IPS DF 6.9 (cell line): ENCODE results near the gene ACVR1B.
A peak's percentile ranks its signal among the peaks of the same experiment; 100 is the strongest.

Experiments used
- DNase-seq: peaks from one replicate; pipeline ENCODE4 v3.0.0-alpha.2; 2013; ENCODE audit warnings: low read depth, low spot score
- H3K27ac ChIP-seq: one replicate; pipeline ENCODE4 v1.5.1; 2013; ENCODE audit warnings: low read length, control low read depth
- H3K27me3 ChIP-seq: 2 replicates; pipeline ENCODE4 v1.6.1; 2013; ENCODE audit warnings: mild to moderate bottlenecking, low read length; ENCODE audit not compliant: control insufficient read depth, insufficient read depth
- H3K36me3 ChIP-seq: 2 replicates; pipeline ENCODE4 v1.6.1; 2013; ENCODE audit warnings: low read length; ENCODE audit not compliant: control insufficient read depth, insufficient read depth
- H3K4me1 ChIP-seq: 2 replicates; pipeline ENCODE4 v1.6.1; 2013; ENCODE audit warnings: low read length; ENCODE audit not compliant: control insufficient read depth, insufficient read depth
- H3K4me3 ChIP-seq: 2 replicates; pipeline ENCODE4 v1.5.1; 2013; ENCODE audit warnings: mild to moderate bottlenecking, low read length
- H3K9me3 ChIP-seq: 2 replicates; pipeline ENCODE4 v1.6.1; 2013; ENCODE audit warnings: low read length, inconsistent platforms; ENCODE audit not compliant: control insufficient read depth, insufficient read depth
- WGBS: extraction: QIAGEN DNeasy Blood & Tissue Kit; methylation state at CpG from one replicate; pipeline ENCODE4 v1.1.7; 2013; ENCODE audit warnings: mixed read lengths, missing lambda C conversion rate; ENCODE audit not compliant: insufficient read length, insufficient coverage; 5-methylcytosine and 5-hydroxymethylcytosine counted together

The ACVR1B gene

DNA sequence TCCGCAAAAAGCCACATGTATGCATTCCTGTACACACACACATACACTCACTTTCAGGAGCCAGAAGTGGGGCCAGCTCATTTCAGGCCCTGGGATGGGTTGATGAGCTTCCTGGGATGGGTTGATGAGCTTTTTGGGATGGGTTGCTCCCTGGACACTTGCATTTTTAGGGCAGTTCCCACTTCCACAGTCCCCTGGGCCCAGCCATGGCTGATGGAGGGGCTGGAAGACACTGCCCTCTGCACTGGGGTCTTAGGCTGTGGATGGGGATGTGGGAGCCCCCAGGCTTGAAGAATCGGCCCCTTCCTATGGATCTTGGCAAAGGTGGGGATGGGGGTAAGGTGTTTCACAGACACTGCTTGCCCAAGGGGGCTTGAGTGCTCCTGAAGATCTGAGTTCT is 31.5 kb upstream of the ACVR1B start:
- Histone ChIP-seq H3K27me3 (no peaks in the 10 kb centered on the region), H3K4me1 (peaks cover 4% of the 10 kb centered on the region; the same call in 1 of the 2 replicates), H3K36me3 (no peaks in the 10 kb centered on the region), H3K27ac (no peak overlapping the region), H3K9me3 (no peaks in the 10 kb centered on the region), H3K4me3 (no peak overlapping the region)
- no peak for DNase-seq
- WGBS, result no CpG with 5 or more reads among the region's 2 CpGs

DNA sequence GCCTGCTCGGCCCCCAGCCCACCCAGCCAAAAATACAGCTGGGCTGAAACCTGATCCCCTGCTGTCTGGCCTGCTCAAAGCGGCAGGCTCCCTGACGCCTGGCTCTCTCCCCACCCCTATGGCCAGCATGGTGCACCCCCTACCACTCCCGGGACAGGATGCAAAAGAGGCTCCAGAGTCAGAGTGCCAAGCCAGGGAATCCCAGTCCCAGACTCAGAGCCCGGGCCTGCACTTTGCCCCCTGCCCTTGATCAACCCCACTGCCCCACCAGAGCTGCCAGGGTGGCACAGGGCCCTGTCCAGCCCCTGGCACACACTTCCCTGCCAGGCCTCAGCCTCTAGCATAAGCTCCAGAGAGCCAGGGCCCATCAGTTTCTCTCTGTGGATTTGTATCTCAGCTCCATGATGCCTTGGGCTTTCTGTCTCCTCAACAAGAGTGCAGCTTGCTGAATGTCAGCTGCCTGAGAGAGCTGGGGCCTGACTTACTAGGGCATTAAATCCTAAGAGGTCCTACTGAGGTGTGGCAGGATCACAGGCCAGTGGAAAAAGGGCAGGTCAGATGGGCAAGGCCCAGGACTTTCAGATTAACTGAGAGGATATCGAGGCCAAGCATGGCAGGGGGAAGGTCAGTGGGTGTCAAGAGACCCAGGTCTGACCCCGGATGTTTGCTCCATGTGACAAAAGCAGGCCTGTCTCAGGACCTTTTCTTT is 30.3 kb upstream of the ACVR1B start:
- DNase-seq, result no peak
- Histone ChIP-seq H3K27ac (no peak overlapping the region), H3K9me3 (no peaks in the 10 kb centered on the region), H3K4me1 (peaks cover 4% of the 10 kb centered on the region; the same call in 1 of the 2 replicates), H3K36me3 (no peaks in the 10 kb centered on the region), H3K4me3 (no peak overlapping the region), H3K27me3 (no peaks in the 10 kb centered on the region)
- no CpG with 5 or more reads among the region's 7 CpGs for WGBS

DNA sequence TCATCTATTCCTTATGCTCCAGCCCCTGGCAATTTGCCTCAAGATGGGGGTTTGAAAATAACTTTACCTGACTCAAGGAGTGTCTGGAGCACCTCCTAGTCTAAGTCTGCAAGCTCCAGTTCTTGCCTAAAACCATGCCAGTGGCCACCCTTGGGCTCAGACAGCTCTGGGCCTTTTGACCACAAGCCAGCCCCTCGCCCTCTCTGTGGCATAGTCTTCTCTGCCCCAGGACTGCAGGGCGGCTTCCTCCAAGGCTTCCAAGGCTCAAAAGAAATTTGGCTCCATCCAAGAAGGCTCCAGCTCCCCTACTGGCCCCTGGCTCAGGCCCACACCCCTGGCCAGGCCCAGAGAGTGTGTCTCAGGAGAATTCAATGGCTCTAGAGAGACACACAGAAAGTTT is 29.4 kb upstream of the ACVR1B start:
- H3K27me3 ChIP-seq, result no peaks in the 10 kb centered on the region
- WGBS, result no CpG with 5 or more reads among the region's 2 CpGs
- no peaks in the 10 kb centered on the region for H3K9me3 ChIP-seq
- peaks cover 4% of the 10 kb centered on the region; the same call in 1 of the 2 replicates for H3K4me1 ChIP-seq
- no peak overlapping the region for H3K4me3 ChIP-seq
- no peak for DNase-seq
- H3K27ac ChIP-seq, result no peak overlapping the region
- no peaks in the 10 kb centered on the region for H3K36me3 ChIP-seq

DNA sequence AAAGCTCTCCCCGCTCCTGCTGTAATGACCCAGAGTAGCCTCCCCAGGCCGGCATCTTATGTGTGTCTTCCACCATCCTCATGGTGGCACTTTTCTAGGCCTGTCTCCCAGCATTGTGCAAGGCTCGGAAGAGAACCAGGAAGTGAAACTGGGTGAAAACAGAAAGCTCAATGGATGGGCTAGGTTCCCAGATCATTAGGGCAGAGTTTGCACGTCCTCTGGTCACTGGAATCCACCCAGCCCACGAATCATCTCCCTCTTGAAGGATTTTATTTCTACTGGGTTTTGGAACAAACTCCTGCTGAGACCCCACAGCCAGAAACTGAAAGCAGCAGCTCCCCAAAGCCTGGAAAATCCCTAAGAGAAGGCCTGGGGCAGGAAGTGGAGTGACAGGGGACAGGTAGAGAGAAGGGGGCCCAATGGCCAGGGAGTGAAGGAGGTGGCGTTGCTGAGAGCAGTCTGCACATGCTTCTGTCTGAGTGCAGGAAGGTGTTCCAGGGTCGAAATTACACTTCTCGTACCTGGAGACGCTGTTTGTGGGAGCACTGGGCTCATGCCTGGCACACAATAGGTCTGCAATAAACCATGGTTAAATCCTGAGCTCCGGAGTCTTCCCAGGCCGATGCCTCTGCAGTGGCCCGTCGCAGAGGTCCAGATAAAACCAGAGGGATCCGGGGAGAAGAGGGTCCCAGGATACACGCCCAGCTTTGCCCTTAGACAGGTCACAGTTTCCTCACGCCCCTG is 28.6 kb upstream of the ACVR1B start:
- Histone ChIP-seq H3K27me3 (no peaks in the 10 kb centered on the region), H3K4me1 (peaks cover 4% of the 10 kb centered on the region; the same call in 1 of the 2 replicates), H3K4me3 (no peak overlapping the region), H3K27ac (no peak overlapping the region), H3K36me3 (no peaks in the 10 kb centered on the region), H3K9me3 (no peaks in the 10 kb centered on the region)
- no peak for DNase-seq
- WGBS, result no CpG with 5 or more reads among the region's 16 CpGs

DNA sequence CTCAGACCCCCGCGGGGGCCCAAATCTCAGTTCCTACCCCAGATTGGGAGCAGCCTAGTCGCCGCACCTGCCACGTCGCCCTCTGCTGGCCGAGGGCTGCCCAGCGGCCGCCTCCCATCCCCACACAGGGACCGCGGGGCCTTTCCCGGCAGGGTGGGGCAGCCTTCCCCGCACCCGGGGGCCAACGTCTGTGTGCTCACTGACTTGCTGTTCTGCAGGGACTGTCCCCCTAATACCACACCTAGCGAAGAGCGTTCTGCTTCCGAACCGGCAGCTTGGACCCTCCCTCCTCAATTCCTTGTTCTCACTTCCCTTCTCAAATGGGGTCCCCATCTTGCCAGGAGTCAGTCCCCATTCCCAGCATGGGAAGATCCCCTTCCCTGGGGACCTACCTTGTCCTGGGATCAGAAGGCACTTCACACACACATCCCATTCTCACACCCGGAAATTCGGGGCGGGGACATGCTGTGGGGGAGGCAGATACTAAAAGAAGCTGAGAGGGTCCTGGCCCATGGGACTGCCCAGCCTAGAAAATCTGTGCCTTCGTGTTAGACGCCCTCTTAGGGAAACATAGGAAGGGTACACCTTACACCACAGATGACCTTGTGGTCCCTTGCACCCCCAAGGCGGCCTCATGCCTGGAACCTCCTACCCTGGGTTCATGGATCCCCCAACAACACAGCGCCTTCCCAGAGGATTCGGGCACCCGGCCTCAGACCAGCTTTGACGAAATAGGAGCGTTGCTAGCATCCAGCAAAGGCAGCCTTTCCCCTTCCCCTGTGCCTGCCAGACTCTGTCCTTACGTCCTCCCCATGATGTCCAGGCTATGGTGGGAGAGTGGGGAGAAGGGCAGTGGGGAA is 27.8 kb upstream of the ACVR1B start:
- Histone ChIP-seq H3K27me3 (no peaks in the 10 kb centered on the region), H3K27ac (no peak overlapping the region), H3K36me3 (no peaks in the 10 kb centered on the region), H3K9me3 (no peaks in the 10 kb centered on the region), H3K4me1 (peaks cover 4% of the 10 kb centered on the region; the same call in 1 of the 2 replicates), H3K4me3 (no peak overlapping the region; the same call in 1 of the 2 replicates)
- WGBS, result no CpG with 5 or more reads among the region's 31 CpGs
- peak; percentile 43 for DNase-seq

DNA sequence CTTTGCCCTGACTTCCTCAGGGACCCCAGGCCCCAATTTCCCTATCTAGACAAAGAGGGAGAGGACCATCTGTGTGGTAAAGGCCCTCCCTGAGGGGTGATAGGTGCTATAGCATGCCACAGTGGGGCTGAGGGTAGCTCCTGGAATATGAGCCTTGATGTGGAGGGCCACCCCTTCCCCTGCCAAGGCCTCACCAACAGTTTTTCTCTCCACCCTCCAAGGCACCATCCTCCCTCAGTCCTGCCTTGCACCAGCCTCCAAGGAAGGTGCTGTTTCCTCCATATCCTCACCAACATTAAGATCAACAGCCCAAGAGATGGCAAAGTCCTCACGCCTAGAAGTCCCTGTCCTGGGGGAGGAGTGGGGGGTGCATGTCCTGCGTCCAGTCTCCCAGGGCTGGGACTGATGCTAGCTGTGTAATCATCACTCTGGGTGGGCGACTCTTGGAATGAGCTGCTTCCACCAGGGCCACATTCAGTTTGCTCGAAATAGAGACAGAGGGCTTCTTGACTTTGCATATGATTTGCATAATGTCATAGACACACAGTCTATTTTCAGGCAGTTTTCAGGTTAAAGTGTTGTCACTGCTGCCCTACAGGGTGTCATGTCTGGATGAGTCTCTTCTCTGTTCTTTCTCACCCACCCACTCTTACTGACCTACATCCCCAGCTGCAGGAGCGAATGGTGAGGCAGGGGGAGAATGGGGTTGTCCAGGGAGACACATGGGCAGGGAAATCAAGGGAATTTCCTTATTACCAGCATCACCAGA is 26.8 kb upstream of the ACVR1B start:
- Histone ChIP-seq H3K4me1 (peaks cover 4% of the 10 kb centered on the region; the same call in 1 of the 2 replicates), H3K9me3 (no peaks in the 10 kb centered on the region), H3K36me3 (no peaks in the 10 kb centered on the region), H3K27me3 (no peaks in the 10 kb centered on the region), H3K4me3 (no peak overlapping the region), H3K27ac (no peak overlapping the region)
- no peak for DNase-seq
- WGBS, result no CpG with 5 or more reads among the region's 5 CpGs

DNA sequence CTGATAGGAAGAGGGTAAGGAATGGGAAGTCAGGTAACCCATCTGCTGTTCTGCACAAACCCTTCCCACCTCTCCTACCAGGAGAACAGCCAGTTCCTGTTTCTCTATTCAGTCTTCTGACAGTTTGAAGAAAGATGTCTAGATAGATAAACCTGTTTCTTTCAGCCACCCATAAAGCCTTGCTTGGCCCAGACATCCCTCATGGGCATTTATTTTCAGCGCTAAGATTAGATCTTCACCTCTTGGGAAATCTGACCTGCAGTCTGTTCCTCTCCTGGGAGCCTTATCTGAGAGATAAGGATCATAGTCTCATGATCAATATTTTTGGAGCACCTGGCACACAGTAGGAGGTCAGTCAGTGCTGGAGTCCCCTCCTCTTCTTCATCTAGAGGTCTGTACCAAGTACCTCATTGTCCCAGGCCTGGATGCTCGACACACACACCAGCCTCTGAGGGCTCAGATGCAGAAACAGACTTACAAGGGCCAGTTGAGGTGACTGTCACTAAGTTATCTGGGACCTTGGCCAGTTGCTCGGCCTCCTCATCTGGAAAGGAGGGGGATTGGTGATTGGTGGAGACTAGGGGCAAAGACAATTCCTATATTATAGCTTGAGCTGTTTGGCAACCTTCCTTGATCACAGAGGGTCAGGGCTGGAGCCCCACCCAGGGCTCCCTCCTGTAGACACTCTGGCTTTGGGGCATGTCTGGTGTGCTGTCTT is 26.0 kb upstream of the ACVR1B start:
- Histone ChIP-seq H3K9me3 (no peaks in the 10 kb centered on the region), H3K4me3 (no peak overlapping the region), H3K36me3 (no peaks in the 10 kb centered on the region), H3K4me1 (peaks cover 4% of the 10 kb centered on the region; the same call in 1 of the 2 replicates), H3K27ac (no peak overlapping the region), H3K27me3 (no peaks in the 10 kb centered on the region)
- no peak for DNase-seq
- no CpG with 5 or more reads among the region's 3 CpGs for WGBS

DNA sequence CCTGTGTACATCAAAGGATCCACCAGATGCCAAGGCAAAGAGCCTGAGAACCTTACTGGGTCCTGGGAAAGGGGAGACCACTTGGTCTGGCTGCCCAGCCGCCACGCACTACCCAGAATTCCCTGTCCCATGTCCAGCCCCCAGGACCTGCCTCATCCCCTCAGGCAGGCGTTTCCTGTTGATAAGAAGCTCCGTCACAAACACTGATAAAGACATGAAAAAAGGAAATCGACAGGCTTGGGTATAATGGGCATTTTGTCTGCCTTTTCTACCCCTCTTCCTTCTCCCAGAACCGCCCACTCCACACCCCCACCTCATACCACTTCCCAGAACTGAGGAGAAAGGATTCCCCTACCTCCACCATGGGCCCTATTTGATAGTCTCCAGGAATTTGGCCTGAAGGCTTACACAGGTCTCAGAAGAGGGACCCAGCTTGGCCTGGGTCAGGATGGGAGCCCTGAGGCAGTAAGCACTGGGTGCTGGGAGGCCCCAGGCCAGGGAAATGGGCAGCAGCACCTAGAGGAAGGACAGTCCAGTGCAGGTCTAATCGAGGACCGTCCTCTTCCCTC is 25.4 kb upstream of the ACVR1B start:
- no peak for DNase-seq
- no peak overlapping the region for H3K4me3 ChIP-seq
- WGBS, result no CpG with 5 or more reads among the region's 8 CpGs
- H3K27me3 ChIP-seq, result no peaks in the 10 kb centered on the region
- no peak overlapping the region for H3K27ac ChIP-seq
- H3K9me3 ChIP-seq, result no peaks in the 10 kb centered on the region
- H3K4me1 ChIP-seq, result peaks cover 1% of the 10 kb centered on the region; the same call in 1 of the 2 replicates
- H3K36me3 ChIP-seq, result no peaks in the 10 kb centered on the region

DNA sequence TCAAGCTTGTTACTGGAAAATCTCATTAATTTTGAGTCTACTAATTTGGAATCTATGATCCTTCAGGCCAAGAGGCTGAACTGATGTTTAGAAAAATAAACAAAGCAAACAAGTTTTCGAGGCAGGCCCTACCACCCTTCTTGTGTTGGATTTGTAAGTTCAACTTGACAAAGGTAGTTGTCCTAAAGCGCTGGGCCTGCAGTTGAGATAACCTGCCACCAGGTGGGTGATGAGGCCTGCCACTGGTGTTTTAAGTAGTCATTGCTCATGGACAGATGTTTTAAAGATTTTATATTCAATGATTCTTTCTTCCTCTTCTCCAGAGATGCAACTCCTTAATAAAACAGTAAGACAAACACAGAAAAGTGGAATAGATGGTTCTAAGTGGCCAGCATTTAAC is 24.8 kb upstream of the ACVR1B start:
- Histone ChIP-seq H3K27ac (no peak overlapping the region), H3K27me3 (no peaks in the 10 kb centered on the region), H3K9me3 (no peaks in the 10 kb centered on the region), H3K4me3 (no peak overlapping the region), H3K4me1 (peaks cover 1% of the 10 kb centered on the region; the same call in 1 of the 2 replicates), H3K36me3 (no peaks in the 10 kb centered on the region)
- no CpG with 5 or more reads among the region's 2 CpGs for WGBS
- DNase-seq, result no peak
